Femur (tissue), 1 donor: ENCODE measurements around the gene WIZ.

ENCODE experiments used
- DNase-seq: peaks from one replicate; pipeline ENCODE4 v3.0.0-alpha.2; 2017

The WIZ gene

DNA sequence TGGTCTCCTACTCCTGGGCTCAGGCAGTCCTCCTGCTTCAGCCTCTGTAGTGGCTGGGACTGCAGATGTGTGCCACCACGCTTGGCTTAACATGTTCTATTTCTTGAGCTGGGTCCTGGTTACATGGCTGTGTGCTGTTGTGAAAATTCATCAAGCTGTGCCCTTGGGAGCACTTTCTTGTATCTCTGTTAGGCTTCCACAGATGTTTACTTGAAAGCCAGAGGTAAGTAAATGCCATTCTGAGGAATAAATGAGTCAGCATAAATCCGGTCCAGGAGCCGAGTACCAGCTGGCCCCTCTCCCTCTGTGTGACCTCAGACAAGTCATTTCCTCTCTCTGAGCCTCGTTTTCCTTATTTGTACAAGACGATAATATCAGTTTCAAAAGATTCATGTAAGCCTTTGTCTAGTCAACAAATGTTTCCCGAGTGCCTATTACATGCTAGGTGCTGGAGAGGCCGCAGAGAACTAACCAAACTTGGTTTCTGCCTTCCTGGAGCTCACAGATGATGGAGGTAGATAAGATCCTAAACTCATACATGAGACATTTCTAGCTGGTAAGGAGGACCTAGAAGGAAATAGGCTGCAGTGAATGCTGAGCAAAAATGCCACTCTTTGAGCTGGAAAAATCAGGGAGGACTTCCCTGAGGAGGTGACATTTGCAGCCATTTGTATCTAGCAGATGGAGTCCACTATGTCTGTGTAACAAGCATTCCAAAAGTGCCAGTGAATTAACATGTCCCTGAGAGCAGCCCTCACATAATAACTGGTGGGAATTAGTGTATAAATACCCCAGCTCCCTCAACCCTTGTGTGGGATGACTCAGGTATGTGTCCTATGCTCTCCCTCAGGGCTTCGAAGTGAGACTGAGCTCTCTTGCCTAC, 17.3 kb upstream of the WIZ start:
- no peak for DNase-seq

DNA sequence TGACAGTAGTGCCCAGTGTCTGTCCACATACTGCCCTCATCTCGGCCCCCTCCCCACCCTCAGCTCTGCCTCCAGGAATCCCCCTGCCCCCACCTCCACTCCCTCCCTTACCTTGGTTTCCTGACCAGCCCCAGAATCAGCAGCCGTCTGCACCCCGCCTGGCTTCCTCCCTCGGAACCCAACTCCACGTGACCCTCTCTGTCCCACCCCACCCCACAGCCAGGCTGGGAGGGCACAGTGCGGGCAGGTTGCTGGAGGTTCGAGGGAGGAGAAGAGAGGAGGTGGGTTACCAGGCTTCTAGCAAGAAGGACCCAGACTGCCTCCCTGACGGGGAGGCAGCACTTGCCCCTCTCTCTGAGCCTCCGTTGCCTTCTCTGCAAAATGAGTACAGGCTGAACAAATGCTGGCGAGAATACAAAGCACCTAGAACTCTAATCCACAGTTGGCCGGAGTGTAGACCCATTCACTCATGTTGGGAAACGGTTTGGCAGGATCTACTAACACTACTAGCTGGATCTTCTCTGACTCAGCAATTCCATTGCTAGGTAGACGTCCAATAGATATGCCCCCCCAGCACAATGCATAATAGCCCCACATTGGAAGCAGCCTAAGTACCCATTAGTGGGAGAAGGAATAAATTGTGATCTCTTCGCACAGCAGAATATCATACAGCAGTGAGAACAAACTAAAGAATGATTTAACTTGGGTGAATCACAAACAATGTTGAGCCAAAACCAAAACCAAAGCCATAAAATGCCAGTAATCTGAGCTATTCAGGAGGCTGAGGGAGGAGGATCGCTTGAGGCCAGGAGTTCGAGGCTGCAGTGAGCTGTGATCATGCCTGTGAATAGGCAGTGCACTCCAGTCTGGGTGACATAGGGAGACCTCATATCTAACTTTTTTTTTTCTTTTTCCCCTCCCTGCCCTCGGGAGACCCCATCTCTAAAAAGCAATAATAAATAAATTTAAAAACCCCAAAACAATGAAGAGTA, 14.9 kb upstream of the WIZ start, which contains the start of gene RASAL3:
Gene RASAL3, minus strand, starts transcription at position 151 of the 992 bp plus-strand sequence. CDS start 186 bp downstream, outside the sequence.
- DNase-seq = no peak

DNA sequence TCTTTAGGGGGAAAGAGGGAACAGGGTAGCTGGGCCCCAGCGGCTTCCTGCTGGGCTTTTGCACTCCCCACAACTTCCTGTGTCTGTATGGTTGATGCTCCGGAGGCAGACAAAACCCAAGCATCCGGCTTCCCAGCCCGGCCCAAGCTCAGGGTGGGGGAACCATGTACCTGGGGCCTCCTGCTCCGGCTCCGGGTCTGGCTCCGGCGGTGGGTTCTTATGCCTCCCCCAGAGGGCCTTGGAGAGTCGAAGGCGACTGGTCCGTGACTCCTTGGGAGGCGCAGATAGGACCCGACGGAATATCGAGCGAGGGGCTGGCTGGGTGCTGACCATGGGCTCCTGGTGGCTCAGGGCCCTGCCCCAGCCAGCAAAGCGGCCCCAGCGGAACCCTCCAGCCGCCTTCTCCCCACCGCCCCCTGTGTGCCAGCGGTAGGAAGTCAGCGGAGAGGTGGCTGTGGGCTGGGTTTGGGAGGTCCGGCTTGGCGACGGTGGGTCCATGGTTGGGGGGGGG, 14.2 kb upstream of the WIZ start:
- no peak for DNase-seq

DNA sequence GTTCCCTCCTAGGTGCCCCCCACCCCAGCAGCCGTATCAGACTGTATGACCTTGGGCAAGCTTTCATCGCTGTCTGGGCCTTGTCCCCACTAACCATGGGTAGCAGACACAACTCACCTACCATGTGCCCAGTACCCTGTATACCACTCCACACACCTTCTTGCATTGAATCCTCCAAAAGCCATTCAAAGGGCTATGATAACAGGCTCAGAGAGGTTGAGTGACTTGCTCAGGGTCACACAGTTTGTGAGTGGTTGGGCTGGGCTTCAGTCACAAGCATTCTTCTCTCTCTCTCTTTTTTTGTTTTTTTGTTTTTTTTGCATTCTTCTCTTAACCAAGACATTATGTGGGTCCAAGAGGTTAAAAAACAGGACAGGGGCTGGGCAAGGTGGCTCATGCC, 11.9 kb upstream of the WIZ start:
- peak; percentile 1 for DNase-seq

DNA sequence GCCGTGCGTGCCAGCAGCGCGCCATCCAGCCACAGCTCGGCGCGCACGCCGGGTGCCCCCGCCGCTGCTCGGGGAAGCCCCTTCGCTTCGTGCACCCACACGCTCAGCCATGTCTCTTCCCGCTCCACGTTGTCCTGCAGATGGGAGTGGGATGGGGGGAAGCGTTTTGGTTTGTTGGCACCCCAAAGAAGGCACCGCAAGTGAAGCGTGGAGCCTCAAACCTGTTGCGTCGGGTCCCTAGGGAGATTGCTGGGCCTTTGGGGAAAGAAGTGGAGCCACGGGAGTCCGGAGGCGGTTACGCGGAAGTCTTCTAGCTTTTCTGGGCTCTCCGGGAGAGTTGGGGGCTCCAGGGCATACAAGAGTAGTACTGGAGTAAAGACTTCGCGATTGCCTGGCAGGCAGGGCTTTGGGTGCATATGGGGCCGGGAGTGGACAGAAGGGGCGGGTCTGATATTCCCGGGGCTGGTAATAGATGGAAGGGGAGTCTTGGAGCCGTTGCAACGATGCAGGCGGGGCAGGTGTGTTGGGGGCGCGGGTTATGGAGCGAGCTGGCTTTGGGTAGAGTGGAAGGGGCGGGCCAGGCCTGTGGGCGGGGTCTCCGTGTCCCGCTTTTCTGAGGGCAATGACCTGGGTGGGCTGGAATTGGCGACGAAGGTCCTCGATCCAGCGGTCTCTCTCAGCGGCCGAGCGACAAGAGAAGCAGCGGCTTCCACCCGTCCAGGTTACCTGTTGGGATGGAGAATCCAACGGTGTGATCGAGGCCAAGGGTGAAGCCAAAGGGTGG, 8.1 kb upstream of the WIZ start:
- DNase-seq = peak; percentile 14

DNA sequence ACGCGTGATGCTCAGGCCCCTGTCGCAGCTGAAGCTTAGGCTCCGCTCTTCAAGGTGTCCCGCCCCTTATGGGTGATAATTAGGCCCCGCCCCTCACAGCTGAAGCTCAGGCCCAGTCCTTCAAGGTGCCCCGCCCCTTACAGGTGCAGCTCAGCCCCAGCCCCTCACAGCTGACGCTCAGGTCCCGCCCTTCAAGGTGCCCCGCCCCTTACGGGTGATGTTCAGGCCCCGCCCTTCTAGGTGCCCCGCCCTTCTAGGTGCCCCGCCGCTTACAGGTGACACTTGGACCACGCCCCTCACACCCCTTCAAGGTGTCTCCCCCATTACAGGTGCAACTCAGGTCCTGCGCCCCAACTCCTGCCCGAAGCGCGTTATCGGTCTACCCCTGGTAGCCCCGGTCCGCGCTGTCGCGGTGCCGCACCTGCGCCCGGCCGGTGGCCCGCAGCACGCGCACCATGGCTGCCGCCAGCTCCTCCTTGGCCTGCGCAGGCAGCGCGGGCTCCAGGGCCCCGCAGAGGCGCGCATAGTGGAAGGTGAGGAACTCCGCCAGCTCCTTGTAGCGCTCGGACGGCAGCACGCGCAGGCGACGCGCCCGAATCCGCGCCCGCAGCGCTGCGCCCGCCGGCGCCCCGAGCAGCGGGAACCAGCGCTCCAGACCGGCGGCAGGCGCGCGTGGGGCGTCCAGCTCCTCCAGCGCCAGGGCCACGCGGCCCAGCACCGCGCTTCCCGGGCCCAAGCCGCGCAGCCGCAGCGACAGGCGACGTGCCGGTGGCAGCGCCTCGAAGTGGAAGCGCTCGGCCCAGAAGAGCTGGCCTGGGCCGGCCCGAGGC, 7.3 kb upstream of the WIZ start:
- DNase-seq = no peak

DNA sequence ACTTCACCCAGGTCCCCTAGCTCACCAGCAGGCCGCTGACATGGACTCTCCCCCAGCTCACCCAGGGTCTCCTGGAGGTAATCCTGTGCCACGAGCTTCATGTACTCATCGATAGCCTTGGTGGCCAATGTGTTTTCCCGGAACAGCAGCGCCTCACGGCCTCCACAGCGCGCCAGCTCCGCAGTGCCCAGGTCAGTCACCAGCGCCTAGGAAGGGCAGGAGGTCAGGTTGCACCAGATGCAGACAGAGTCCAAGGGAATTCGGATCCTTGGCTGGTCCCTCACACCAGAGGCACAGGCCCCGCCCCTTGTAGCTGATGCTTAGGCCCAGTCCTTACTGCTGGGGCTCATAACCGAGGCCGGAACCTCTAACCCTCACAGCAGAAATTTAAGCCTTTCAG, 6.7 kb upstream of the WIZ start:
- peak; percentile 11 for DNase-seq

- DNase-seq = no peak
Measured at GRCh38 chr19:15455996-15456395, 6.2 kb upstream of the WIZ start.

- peak; percentile 24 for DNase-seq
Measured at GRCh38 chr19:15453906-15454860, 4.4 kb upstream of the WIZ start.

DNA sequence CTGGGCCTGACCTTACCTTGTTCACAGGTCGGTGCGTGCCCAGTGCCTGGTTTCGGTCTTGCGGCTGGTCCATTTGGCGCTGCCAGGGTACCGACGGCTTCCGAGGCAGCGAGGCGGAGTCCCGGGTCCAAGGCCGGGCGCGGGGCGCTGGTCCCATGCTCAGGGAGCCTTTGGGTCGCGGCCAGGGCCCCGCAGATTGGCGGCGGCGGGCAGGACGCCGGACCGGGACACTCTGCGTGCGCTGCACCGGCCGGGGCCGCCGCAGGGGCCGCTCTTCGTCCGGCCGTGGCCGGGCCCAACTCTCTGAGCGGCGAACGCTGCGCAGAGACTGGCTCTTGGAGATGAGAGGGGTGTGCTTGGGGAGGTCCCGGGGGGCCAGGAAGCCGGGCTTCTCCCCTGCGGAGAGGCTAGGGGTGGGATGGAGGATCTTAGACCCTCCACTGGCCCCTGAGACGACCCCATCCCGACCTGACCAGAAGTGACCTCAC, 3.4 kb upstream of the WIZ start:
- no peak for DNase-seq

DNA sequence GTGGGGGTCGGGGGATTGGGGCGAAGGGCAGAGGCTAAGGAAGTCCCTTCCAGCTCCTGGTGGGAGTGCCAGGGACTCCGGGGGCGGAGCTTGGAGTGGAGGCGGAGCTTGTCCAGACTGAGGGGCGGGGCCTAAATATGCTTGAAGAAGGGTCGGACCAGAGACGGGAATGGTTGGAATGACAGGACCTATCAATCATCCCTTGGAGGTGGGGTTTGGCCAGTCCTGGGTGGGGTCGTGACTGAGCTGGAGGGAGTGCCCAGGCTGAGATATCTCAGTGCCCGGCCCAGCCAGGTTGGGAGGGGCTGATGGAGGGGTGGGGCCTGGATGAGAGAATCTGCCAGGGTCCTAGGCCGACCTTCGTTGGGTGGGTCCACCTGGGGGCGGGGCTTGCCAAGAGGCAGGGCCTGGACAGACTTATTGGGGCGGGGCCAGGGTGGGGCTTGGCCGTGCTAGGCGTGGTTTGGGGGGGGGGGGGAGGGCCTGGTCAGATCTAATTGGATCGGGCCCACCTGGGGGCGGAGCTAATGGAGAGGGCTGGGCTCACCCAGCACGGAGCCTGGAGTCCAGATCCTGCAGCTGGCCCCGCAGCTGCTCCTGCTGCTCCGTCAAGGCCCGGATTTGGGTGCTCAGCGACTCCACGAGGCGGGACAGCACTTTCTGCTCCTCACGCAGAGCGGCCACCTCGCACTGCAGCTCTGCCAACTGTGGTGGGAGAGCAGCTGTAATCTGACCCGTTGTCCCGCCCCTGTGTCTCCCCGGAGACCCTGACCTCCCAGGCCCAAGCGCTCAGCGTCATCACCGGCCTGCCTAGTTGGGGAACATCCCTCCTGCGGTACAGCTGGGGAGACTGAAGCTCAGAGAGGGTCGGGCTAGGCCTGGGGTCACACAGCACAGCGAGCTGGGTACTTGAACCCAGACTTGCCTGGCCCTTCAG, 2.6 kb upstream of the WIZ start:
- peak; percentile 90 for DNase-seq

GRCh38 chr19:15450528-15450890, 753 bp upstream of the WIZ start:
- DNase-seq = no peak

DNA sequence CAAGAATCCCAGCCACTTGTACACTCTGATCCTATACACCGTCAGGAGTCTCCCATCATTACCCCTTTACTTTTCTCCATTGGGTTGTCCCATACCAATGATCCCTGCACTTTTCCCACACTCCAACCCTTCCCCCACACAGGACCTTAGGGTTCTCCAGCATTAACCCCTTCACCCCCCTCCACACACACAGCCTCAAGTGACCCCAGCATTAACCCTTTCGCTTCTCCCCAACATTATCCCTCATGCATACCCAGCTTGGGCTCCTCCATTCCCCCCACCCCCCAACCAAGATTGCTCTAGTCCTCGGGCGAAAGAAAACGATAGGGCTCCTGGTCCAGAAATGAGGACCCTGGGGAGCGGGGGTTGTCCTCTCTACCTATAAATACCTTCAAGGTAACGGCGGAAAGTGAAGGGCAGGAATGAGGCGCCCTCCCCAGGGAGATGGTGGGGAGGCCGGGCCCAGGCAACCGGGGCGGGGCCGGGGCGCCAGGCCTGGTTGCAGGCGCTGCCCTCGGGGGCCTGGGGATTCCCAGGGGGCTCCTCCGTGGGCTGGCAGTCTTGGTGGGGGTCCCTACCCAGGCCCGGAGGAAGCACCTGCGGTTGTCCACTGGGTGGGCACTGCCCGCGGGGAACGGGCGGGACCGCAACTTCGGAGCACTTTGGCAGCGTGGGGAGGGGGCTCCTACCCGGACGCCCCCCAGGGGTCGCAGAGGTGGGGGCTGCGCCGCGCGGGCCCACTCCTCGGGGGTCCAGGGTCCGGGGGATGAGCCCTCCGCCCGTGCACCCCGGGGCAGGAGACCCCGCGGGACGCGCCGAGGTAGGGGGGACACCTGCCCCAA, 757 bp downstream of the WIZ start:
- no peak for DNase-seq

- DNase-seq = no peak
Measured at GRCh38 chr19:15448044-15448777, 1.5 kb downstream of the WIZ start.

- DNase-seq = no peak
Measured at GRCh38 chr19:15447057-15447456, 2.7 kb downstream of the WIZ start.

- DNase-seq = no peak
Measured at GRCh38 chr19:15445807-15446376, 3.9 kb downstream of the WIZ start.

DNA sequence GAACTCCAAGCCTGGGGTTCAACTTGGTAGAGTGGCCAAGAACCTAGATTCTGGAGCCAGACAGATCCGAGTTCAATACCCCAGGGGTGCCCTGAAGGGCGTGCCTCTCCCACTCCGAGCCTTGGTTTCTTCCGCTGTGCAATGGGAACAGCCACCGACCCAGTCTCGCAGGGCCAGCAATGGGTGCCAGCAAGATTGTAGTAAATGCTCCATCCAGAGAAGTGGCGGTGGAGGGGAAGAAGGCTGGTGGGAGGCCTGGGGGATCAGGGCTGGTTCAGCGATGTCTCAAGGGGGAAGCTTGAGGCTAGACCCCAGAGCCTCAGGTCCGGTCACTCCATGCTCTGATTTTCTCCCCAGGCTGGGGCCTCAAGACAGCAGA, 4.5 kb downstream of the WIZ start:
- DNase-seq = no peak
